Measurements from ENCODE around the gene ZNF541. TPM values are rescaled to one million over a fixed set of nuclear protein-coding genes. Genes with fewer than 3 reads are reported as not detected.

The ZNF541 gene
- polyA plus RNA-seq, 1 donor from 2014 or later, result not detected

GRCh38 chr19:47615714-47616113 is 42.8 kb upstream of the ZNF541 start:
- no peak overlapping the region for H3K4me3 ChIP-seq (ENCODE audit: low read length)

GRCh38 chr19:47615230-47615629 is 42.3 kb upstream of the ZNF541 start:
- no peak for TF ChIP-seq RAD21 (conservative IDR thresholded peaks at IDR 0.05)
- TF ChIP-seq EP300 (conservative IDR thresholded peaks at IDR 0.05; ENCODE audit: poor library complexity, severe bottlenecking), result no peak
- no peak for TF ChIP-seq MXI1 (conservative IDR thresholded peaks at IDR 0.05; ENCODE audit: poor library complexity, severe bottlenecking)
- TF ChIP-seq CTCF (IDR thresholded peaks at IDR 0.05; ENCODE audit: poor library complexity, severe bottlenecking), result no peak
- no peak for TF ChIP-seq TAF1 (IDR thresholded peaks at IDR 0.05; ENCODE audit: low read depth)
- TF ChIP-seq REST (IDR thresholded peaks at IDR 0.05; ENCODE audit: borderline replicate concordance), result no peak
- no peak for TF ChIP-seq SMC3 (conservative IDR thresholded peaks at IDR 0.05; ENCODE audit: poor library complexity)
- no peak for TF ChIP-seq EZH2 (IDR thresholded peaks at IDR 0.05; ENCODE audit: borderline replicate concordance, insufficient read depth, low read length, poor library complexity, severe bottlenecking)
- TF ChIP-seq POLR2AphosphoS5 (IDR thresholded peaks at IDR 0.05), result no peak
- H3K4me2 ChIP-seq (ENCODE audit: low read length), result no peak overlapping the region
- H3K79me2 ChIP-seq (replicated peaks; ENCODE audit: insufficient read depth, low read length), result peaks cover 79% of the 10 kb centered on the region
- H4K20me1 ChIP-seq (ENCODE audit: insufficient read depth), result no peaks in the 10 kb centered on the region
- H3K9me2 ChIP-seq (ENCODE audit: insufficient read depth, low read length), result no peaks in the 10 kb centered on the region
- no peak overlapping the region for H3K4me3 ChIP-seq (ENCODE audit: low read length)
- H3K36me3 ChIP-seq (ENCODE audit: insufficient read depth, low read length), result no peaks in the 10 kb centered on the region
- H3F3A ChIP-seq (ENCODE audit: insufficient read depth, low read length, poor library complexity, severe bottlenecking), result no peaks in the 10 kb centered on the region
- H3K27ac ChIP-seq (ENCODE audit: low read length), result no peak overlapping the region
- H3K9me3 ChIP-seq (ENCODE audit: low read length), result no peaks in the 10 kb centered on the region
- H3K27me3 ChIP-seq (ENCODE audit: insufficient read depth, low read depth, low read length), result no peaks in the 10 kb centered on the region
- no peak overlapping the region for H3K9ac ChIP-seq (ENCODE audit: low read length)
- H2AFZ ChIP-seq (ENCODE audit: low read depth, low read length), result no peak overlapping the region

More at GRCh38 chr19:47615714-47616113, 42.8 kb upstream of the ZNF541 start:
- Histone ChIP-seq H2AFZ (ENCODE audit: low read depth, low read length) (no peak overlapping the region), H3K9me2 (ENCODE audit: insufficient read depth, low read length) (no peaks in the 10 kb centered on the region), H3K79me2 (replicated peaks; ENCODE audit: insufficient read depth, low read length) (peaks cover 75% of the 10 kb centered on the region), H3K27ac (ENCODE audit: low read length) (no peak overlapping the region), H3K4me2 (ENCODE audit: low read length) (no peak overlapping the region), H3K27me3 (ENCODE audit: insufficient read depth, low read depth, low read length) (no peaks in the 10 kb centered on the region), H4K20me1 (ENCODE audit: insufficient read depth) (no peaks in the 10 kb centered on the region), H3F3A (ENCODE audit: insufficient read depth, low read length, poor library complexity, severe bottlenecking) (no peaks in the 10 kb centered on the region), H3K36me3 (ENCODE audit: insufficient read depth, low read length) (no peaks in the 10 kb centered on the region), H3K9me3 (ENCODE audit: low read length) (no peaks in the 10 kb centered on the region), H3K9ac (ENCODE audit: low read length) (no peak overlapping the region)
- TF ChIP-seq EP300 (conservative IDR thresholded peaks at IDR 0.05; ENCODE audit: poor library complexity, severe bottlenecking) (no peak), RAD21 (conservative IDR thresholded peaks at IDR 0.05) (no peak), EZH2 (IDR thresholded peaks at IDR 0.05; ENCODE audit: borderline replicate concordance, insufficient read depth, low read length, poor library complexity, severe bottlenecking) (no peak)

Data from neural cell (in vitro differentiated cells).